Diencephalon (tissue), 1 donor: Measurements from ENCODE around the gene ADAMTS4. TPM values are rescaled to one million over a fixed set of nuclear protein-coding genes. Genes with fewer than 3 reads are reported as not detected.

Experiments used
- small RNA-seq: library from RNA; depleted of rRNA; stranded (forward); fragments of <200 nt; gene quantifications from one replicate; pipeline ENCODE3, GENCODE V24; 2014
- total RNA-seq: library from RNA; depleted of rRNA; stranded (reverse); fragments of >200 nt; gene quantifications from one replicate; pipeline ENCODE4 v1.2.3, GENCODE V29; 2014

Gene ADAMTS4
- 1.2 TPM for total RNA-seq

DNA sequence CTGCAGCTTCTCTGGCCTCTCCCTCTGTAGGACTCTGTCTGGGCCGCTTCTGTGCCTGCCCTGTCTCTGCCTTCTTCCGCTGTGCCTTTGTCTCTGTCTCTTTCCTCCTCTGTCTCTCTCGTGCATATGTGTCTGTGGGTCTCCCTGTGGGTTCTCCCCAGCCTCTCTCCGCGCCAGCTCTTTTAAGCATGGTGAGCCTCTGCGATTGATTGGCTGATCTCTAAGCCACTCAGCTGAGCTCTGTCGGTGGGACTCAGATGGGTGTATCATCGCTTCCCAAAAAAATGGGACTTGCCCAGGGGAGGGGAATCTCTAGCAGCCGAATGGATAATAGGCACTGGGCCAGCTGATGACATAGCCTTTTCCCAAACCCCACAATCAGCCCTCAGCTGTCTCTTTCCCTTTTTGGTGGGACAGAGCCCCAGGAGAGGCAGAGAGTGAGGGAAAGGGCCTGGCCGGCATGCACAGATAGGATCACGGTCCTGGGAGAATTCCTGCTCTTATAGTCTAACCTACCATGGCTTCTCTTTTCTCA lies at the start of gene ADAMTS4:
TSS of gene ADAMTS4 (minus strand) at position 158 of the 535 bp plus-strand sequence. CDS start 427 bp downstream, outside the sequence.

DNA sequence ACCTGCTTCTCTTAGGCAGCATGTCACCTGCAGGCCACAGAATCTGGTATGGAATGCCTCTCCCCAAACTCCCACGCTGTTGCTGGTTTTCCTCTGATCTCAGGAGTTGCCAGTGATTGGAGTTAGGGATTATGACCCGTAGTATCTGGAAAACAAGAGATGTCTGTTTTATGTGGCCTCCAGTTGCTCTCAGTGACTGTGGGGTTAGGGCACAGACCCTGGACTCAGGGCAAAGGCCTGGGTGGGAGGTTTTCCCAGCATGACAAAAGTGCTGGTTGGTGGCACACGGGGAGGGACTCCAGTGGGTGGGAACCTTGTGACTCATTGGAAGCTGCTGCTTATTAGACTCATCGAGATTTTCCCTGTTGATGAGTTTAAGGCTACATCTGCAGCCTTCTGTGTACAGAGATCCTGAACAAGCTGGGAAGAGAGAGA lies 39.2 kb upstream of the ADAMTS4 start, which contains the start of gene NR1I3:
TSS of gene NR1I3 (minus strand) at position 165 of the 435 bp plus-strand sequence. CDS start 1,638 bp downstream, outside the sequence.

GRCh38 chr1:161225534-161226319 lies 26.9 kb upstream of the ADAMTS4 start, which contains the start of gene TOMM40L:
TOMM40L (plus strand) TSS chr1:161226060; CDS start chr1:161226490, 430 bp downstream.

GRCh38 chr1:161215076-161215475 lies 16.2 kb upstream of the ADAMTS4 start, which contains the start of gene FCER1G:
FCER1G (plus strand) TSS chr1:161215295; CDS start chr1:161215322, 27 bp downstream.

DNA sequence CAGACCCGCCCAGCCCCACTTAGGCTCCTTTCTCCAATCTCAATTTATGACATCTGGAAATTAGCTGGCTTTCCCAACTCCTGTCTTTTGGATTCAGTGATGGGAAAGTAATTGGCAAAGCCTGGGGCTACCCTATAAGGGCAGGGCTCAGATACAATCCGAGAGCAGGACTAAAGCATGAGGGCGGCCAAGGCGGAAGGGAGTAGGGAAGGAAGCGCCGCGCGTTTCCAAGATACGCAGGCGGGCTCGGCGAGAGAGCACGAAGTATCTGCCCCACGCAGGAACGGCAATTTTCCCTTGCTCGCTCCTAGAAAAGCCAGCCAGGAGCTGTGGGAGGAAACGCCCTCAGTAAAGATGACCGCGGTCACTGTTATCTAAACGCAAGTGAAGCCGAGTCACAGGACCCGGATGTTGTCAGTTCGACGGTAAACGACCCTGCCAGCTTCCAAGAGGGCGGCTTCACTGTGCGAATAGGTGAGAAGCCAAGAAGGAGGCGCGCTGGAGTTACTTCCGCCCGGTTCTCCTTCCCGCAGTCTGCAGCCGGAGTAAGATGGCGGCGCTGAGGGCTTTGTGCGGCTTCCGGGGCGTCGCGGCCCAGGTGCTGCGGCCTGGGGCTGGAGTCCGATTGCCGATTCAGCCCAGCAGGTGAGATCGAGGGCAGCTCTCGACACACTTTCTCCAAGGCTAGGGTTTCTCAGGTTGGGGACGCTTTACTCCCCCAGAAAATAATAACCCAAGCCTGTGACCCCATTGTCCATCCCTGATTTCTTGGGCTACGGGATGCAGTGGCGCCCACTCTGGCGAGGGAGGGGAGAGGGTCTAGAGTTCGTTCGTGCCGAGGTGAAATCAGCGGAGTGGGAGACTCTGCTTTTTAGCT lies 3.2 kb upstream of the ADAMTS4 start, which contains the start of gene NDUFS2:
TSS of gene NDUFS2 (plus strand) at position 532 of the 877 bp plus-strand sequence. CDS start at position 551, 19 bp downstream.

GRCh38 chr1:161177112-161177935 lies 21.5 kb downstream of the ADAMTS4 start, which contains the start of gene B4GALT3:
B4GALT3 (minus strand) TSS chr1:161177507; CDS start chr1:161176060, 1,447 bp downstream.

GRCh38 chr1:161165742-161166668 lies 32.8 kb downstream of the ADAMTS4 start, which contains the start of gene PPOX:
PPOX (plus strand) TSS chr1:161166426; CDS start chr1:161166848, 422 bp downstream.

DNA sequence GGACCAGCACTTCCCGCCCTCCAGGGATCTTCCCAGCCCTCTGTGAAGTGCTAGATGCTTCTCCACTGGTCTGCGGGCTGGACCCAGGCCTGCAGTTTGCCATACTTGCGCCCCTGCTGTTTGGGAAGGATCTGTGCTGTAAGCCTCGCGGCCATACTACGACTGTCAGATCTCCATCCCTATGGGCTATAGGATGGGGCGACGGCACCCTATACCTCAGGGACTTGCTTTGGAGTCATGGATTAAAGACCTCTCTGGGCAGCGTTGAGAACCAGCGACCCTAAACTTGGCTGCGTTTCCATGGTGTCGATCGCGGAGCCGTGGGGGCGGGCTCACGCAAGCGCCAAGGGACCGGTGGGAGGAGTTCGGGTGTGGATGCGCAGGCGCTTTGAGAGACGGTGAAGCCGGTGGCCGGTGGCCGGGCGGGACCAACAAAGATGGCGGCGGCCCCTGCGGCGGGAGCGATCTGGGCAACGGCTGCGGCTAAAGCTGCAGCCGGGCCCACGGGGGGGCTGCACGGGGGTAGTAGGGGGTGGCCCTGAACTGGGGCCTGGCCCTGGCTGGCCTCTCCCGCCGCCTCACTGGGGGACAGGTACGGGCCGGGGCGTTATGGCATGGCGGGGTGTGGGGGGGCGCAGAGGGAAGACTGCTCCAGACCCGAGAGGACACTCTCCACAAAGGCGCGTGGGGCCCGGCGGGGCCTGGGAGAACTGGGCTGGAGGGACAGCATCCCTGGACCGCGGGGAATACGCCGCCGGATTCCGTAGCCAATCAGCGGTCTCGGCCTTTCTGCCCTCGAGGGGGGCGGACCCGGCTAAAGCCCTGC lies 39.6 kb downstream of the ADAMTS4 start, which contains the start of gene USP21:
TSS of gene USP21 (plus strand) at position 414 of the 826 bp plus-strand sequence. CDS start 1,141 bp downstream, outside the sequence.

DNA sequence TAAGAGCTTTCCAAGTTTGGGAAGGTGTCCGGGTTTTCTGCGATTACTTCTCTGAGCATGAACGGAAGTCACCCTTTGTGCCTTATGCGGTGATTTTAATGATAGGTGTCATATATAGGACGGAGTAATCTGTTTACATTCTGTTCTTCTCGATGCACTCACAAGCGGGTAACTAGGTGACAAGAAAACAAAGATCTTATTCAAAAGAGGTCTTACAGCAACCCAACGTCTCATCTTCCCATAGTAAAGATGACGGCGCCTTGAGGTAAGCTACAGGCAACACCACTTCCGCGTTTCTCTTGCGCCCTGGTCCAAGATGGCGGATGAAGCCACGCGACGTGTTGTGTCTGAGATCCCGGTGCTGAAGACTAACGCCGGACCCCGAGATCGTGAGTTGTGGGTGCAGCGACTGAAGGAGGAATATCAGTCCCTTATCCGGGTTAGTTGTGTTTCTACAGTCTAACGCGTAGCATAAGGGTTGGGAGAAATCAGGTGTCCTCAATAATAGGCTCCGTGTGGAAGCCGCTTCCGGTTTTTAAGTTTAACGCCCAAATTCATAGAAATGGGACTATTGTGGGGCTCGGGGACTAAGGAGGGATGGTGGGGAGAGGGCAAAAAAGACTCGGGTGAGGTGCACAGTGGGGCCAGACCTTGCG lies 45.0 kb downstream of the ADAMTS4 start, which contains the start of gene UFC1:
TSS of gene UFC1 (plus strand) at position 297 of the 656 bp plus-strand sequence. CDS start at position 317, 20 bp downstream.

Small RNA genes within 50 kb of the gene (small RNA-seq; reads per million reads assigned to genes)
- not detected for gene RF01225

Other genes with a start within 250 kb of the ADAMTS4 start
- gene ITLN2, start 244.2 kb downstream of the ADAMTS4 start, total RNA-seq = not detected
- gene F11R, start 177.9 kb downstream of the ADAMTS4 start, total RNA-seq = 11.5 TPM
- 52.1 TPM for gene TSTD1, start 160.1 kb downstream of the ADAMTS4 start, total RNA-seq
- gene USF1, start 153.1 kb downstream of the ADAMTS4 start, total RNA-seq = 93.4 TPM
- 1.6 TPM for gene ARHGAP30, start 129.2 kb downstream of the ADAMTS4 start, total RNA-seq
- gene NECTIN4, start 109.5 kb downstream of the ADAMTS4 start, total RNA-seq = not detected
- 15.5 TPM for gene KLHDC9, start 100.7 kb downstream of the ADAMTS4 start, total RNA-seq
- 64.4 TPM for gene PFDN2, start 81.0 kb downstream of the ADAMTS4 start, total RNA-seq
- 19.1 TPM for gene NIT1, start 80.9 kb downstream of the ADAMTS4 start, total RNA-seq
- gene DEDD, start 66.4 kb downstream of the ADAMTS4 start, total RNA-seq = 24.7 TPM
- 137 TPM for gene UFC1, start 45.1 kb downstream of the ADAMTS4 start, total RNA-seq
- 14.5 TPM for gene USP21, start 39.6 kb downstream of the ADAMTS4 start, total RNA-seq
- 31.4 TPM for gene PPOX, start 32.6 kb downstream of the ADAMTS4 start, total RNA-seq
- 19.8 TPM for gene B4GALT3, start 21.5 kb downstream of the ADAMTS4 start, total RNA-seq
- 143 TPM for gene NDUFS2, start 3.3 kb upstream of the ADAMTS4 start, total RNA-seq
- 5.3 TPM for gene FCER1G, start 16.2 kb upstream of the ADAMTS4 start, total RNA-seq
- gene APOA2, start 24.6 kb upstream of the ADAMTS4 start, total RNA-seq = not detected
- gene TOMM40L, start 27.0 kb upstream of the ADAMTS4 start, total RNA-seq = 23.5 TPM
- gene NR1I3, start 39.1 kb upstream of the ADAMTS4 start, total RNA-seq = not detected
- 27.9 TPM for gene PCP4L1, start 59.7 kb upstream of the ADAMTS4 start, total RNA-seq
- 1.2 TPM for gene MPZ, start 110.9 kb upstream of the ADAMTS4 start, total RNA-seq
- gene SDHC, start 115.3 kb upstream of the ADAMTS4 start, total RNA-seq = 21.0 TPM
- 6.5 TPM for gene CFAP126, start 168.8 kb upstream of the ADAMTS4 start, total RNA-seq